ENCODE measurements around the gene TRIM52.

GRCh38 chr5:181223729-181224389 lies 37.1 kb downstream of the TRIM52 start:
- no peak for TF ChIP-seq USF1 (IDR thresholded peaks at IDR 0.05; ENCODE audit: borderline replicate concordance, low read depth)
- TF ChIP-seq, protein P1, sequence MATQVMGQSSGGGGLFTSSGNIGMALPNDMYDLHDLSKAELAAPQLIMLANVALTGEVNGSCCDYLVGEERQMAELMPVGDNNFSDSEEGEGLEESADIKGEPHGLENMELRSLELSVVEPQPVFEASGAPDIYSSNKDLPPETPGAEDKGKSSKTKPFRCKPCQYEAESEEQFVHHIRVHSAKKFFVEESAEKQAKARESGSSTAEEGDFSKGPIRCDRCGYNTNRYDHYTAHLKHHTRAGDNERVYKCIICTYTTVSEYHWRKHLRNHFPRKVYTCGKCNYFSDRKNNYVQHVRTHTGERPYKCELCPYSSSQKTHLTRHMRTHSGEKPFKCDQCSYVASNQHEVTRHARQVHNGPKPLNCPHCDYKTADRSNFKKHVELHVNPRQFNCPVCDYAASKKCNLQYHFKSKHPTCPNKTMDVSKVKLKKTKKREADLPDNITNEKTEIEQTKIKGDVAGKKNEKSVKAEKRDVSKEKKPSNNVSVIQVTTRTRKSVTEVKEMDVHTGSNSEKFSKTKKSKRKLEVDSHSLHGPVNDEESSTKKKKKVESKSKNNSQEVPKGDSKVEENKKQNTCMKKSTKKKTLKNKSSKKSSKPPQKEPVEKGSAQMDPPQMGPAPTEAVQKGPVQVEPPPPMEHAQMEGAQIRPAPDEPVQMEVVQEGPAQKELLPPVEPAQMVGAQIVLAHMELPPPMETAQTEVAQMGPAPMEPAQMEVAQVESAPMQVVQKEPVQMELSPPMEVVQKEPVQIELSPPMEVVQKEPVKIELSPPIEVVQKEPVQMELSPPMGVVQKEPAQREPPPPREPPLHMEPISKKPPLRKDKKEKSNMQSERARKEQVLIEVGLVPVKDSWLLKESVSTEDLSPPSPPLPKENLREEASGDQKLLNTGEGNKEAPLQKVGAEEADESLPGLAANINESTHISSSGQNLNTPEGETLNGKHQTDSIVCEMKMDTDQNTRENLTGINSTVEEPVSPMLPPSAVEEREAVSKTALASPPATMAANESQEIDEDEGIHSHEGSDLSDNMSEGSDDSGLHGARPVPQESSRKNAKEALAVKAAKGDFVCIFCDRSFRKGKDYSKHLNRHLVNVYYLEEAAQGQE (IDR thresholded peaks at IDR 0.05; ENCODE audit: low read depth, low read length) = no peak
- no peak for TF ChIP-seq CTCF (IDR thresholded peaks at IDR 0.05)
- TF ChIP-seq JUND (IDR thresholded peaks at IDR 0.05) = no peak
- peak; percentile 87 for TF ChIP-seq YY1 (IDR thresholded peaks at IDR 0.05; ENCODE audit: low read depth)
- no peak for TF ChIP-seq IRF3 (IDR thresholded peaks at IDR 0.05; ENCODE audit: low read depth, low read length)
- TF ChIP-seq POLR2AphosphoS5 (IDR thresholded peaks at IDR 0.05; ENCODE audit: low read depth, low read length) = peak; percentile 2; the same call in 1 of the 2 replicates
- TF ChIP-seq TCF12 (IDR thresholded peaks at IDR 0.05) = no peak
- no peak for TF ChIP-seq USF2 (IDR thresholded peaks at IDR 0.05; ENCODE audit: borderline replicate concordance, low read depth, low read length)
- TF ChIP-seq EZH2phosphoT487 (IDR thresholded peaks at IDR 0.05; ENCODE audit: borderline replicate concordance, low read depth) = no peak
- no peak for TF ChIP-seq FOXM1 (IDR thresholded peaks at IDR 0.05; ENCODE audit: low read depth)
- no peak for TF ChIP-seq TAF1 (IDR thresholded peaks at IDR 0.05; ENCODE audit: borderline replicate concordance, low read depth, low read length)
- TF ChIP-seq RAD21 (IDR thresholded peaks at IDR 0.05; ENCODE audit: low read length) = no peak

All from SK-N-SH (cell line).